ENCODE data around the gene DDX43.
"Not testable (repeated sequence)": the region's sequence is repeated elsewhere in the genome, so short reads cannot be mapped to it uniquely, and the experiment has no call there.

DDX43 gene

DNA sequence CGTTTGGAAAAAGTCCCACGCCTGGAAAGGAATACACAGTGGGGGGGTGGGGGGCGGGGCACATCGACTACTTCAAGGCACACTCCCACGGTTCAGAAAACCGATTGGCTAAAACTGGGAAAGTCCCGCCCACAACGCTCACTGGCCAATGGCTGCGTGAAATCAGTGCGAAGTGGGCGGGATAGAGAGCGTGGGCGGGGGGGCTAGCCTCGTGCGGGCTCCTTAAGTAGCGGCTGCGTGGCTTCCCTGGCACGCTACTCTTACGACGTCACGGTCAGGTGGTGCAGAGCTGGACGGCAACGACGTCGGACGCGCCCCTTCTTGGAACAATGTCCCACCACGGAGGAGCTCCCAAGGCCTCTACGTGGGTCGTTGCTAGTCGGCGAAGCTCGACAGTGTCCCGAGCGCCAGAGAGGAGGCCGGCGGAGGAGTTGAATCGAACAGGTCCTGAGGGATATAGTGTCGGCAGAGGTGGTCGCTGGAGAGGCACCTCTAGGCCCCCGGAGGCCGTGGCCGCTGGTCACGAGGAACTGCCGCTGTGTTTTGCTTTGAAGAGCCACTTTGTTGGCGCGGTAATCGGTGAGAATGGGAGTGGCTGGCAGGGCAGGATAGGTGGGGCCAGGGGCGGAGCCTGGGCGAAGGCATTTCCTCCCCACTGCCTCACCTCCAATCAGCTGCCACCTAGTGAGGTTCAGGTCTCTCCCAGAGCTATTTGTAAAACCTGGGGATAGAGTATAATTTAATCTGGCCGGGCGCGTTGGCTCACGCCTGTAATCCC is at the start of gene DDX43:
Gene DDX43 (plus strand): TSS at position 252 of the 778 bp plus-strand sequence. CDS start 78 bp downstream, at position 330.
- peak; percentile 25 for DNase-seq

DNA sequence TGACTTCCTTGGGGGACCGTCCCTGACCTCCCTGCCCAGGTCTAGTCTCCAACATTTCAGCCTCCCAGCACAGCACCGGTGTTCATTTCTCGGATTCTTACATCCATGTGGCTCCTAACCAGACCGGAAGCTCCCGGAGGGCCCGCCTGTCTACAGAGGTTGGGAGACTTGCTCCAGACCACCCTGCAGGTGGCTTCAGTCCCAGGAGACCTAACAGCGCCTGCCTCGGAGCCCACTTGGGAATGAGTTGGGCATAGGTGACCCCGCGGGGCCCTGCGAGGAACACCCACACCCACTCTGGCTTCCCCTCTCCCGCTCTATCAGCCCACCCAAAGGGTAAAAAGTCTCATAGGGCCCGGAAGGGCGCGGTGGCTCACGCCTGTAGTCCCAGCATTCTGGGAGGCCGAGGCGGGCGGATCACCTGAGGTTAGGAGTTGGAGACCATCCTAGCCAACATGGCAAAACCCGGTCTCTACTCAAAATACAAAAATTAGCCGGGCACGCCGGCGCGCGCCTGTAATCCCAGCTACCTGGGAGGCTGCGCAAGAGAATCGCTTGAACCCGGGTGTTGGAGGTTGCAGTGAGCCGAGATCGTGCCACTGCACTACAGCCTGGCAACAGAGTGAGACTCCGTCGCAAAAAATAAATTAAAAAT is 46.0 kb upstream of the DDX43 start:
- DNase-seq, result no peak

DNA sequence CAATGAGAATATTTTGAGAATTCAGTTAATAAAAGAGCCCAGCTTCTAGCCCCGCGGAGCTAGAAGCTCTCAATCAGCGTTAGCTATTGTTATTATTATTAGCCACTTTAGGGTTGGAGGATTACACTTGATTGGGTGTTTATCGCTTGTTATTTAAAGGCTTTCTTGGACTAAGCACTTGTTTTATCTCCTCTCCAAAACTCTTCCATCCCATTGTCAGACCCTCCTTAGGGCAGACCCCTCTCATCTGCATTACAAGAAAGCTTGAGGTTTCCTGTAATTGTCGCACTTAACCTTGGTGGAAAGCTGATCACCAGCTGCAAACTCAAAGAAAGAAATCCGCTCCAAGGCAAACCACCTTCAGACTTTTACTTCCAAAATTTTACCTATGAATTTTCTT is 45.3 kb upstream of the DDX43 start:
- DNase-seq, result no peak

DNA sequence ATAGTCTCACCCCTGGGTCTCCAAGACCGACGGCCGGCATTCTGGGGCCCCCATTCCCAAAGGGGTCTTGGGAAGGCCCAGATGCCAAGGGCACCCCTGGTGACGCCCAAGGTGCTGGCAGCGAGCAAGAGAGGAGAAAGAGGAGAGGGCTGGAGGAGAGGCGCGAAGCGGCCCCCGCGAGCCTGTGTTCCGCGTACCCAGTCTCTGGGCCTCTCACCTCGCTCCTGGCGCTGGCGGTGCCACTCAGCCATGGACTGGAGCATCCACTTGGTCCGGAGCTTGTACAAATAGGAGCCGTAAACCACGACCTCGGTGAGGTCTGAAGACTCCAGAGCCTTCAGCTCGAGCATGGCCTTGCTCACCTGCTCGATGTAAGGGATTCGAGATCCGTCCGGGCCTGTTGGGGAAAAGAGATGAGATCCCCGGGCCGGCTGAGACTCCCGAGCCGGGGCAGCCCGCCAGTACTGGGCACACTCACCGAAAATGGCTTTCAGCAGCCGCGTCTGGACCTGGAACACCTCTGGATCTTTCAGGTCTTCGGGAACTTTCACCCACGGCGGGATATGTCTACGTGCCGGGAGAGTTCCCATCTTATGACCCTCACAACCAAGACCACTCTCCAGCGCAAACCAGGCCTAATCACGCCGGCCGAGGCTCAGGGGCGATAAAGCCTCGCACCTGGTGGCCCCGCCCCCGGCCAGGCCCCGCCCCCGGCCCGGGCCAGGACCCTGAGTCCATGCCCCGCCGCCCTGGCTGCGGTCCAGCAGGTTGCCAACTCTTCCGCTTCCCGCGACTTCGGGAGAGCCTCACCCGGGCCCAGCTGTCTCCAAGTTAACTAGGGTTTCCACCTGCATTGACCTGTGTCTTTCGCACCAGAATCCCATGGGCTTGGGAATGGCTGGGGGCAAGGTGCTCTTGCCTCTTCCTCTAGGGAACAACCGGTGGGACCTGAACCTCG is 40.7 kb upstream of the DDX43 start, which contains the start of gene DPPA5:
Gene DPPA5 (minus strand): TSS at position 641 of the 958 bp plus-strand sequence. CDS start 51 bp downstream, at position 590.
- no peak for DNase-seq

DNA sequence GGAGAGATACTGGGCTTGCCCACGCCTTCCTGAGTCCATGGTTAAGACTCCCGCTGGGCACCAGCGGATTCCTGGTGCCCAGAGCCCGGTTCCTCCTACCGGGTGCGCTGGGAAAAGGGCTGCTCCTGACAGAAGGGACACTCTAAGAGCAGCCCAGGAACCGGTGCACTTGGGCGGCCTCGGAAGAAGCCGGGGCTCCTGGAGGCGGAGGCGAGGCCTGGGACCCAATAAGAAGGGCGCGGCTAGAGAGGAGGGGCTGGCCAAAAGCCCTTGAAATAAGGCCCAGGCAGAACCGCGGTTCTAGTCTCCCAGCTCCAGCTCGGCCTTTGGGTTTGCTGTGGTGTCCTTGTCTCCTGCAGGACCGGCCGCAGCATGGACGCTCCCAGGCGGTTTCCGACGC is 32.3 kb upstream of the DDX43 start, which contains the start of gene KHDC3L:
Gene KHDC3L (plus strand): TSS at position 301 of the 400 bp plus-strand sequence. CDS start 72 bp downstream, at position 373.
- DNase-seq, result no peak

DNA sequence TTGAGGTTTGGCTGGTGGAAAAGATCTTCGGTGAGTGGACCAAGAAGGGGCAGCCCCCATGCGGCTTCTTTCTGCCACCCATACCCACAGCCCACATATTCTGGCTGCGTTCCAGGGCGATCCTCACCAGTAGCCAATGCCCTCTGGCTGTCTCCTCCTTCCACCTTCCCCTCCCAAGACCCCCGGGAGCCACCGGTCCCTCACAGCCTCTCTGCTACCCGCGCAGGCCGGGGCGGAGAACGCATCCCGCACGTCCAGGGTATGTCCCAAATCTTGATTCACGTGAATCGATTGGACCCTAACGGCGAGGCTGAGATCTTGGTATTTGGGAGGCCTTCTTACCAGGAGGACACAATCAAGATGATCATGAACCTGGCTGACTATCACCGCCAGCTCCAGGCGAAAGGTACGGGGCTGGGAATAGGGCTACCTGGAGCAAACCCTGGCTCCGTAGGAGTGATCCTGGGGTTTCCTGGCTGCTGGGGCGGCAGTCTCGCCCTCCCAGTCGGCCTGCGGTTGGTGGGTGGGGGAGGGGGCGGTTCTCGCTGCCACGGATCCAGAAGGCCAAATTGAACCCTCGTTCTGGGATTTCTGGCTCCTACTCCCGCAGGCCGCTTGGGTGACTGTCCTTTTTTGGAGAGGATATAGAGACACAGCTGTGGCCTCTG is 31.6 kb upstream of the DDX43 start:
- no peak for DNase-seq

DNA sequence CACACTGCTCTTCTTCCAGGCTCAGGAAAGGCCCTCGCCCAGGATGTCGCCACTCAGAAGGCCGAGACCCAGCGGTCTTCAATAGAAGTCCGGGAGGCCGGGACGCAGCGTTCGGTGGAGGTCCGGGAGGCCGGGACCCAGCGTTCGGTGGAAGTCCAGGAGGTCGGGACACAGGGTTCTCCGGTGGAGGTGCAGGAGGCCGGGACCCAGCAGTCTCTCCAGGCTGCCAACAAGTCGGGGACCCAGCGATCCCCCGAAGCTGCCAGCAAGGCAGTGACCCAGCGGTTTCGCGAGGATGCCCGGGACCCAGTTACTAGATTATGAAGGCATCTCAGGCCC is 31.1 kb upstream of the DDX43 start:
- no peak for DNase-seq

DNA sequence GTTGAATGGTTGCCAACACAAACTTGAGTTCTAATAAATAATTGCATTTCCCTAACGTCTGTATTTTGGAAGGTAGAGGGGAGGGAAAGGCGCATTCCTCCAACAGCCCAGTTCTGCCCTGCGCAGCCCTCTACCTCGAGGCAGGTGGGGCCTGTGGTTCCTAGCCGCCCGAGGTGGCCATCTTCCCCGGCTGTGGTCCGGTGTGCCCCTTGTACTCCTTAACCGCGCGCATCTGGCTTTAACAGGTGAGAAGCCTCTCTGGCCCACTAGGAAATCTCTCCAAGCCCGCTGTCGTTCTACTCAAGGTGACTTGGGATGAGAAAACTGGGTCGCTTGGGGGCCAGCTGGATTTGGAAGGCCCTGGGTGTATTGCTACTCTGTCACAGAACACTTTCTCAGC is 30.5 kb upstream of the DDX43 start:
- DNase-seq, result no peak

DNA sequence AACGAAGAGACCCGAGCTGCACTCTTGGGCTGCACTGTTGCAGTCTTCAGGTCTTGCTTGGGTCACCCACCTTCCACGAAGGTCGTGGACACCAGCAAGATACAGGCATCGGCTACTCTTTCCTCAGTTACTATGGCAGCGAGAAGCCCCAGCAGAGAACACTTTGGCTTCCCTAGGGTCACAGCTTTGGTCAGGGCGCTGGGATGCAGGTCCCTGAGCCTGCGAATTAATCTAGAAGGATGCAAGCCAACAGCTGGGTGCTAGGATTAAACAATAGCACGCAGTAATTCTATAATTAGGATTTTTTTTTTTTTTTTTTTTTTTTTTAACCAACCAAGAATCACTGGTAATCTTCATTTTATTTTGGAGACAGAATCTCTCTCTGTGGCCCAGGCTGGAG is 30.1 kb upstream of the DDX43 start:
- DNase-seq, result no peak

DNA sequence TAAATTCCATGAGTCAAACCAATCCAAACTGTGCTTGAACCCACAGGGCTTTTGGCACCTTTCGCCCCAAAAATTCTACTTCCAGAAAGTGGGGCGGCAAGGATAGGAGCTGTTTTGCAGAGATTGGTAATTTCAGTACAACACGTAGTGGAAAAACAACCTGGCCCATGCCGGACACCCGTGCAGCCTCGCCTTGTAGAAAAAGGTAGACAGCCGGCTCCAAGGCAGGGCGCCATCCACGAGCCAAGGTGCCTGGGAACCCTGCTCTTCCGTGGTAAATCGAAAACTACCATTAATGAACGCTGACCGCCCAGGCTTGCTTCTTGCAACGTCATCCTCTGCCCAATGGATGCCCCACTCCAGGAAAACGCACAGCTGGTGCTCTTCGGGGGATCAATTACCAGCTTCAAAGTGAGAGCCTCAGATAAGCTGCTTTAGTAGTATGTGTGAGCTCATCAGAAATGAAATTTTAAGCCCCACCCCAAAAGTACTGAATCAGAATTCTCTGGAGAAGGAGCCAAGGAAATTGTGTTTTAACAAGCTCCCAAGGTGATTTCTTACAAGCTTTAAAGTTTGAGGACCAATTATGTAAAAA is 26.8 kb upstream of the DDX43 start:
- no peak for DNase-seq

DNA sequence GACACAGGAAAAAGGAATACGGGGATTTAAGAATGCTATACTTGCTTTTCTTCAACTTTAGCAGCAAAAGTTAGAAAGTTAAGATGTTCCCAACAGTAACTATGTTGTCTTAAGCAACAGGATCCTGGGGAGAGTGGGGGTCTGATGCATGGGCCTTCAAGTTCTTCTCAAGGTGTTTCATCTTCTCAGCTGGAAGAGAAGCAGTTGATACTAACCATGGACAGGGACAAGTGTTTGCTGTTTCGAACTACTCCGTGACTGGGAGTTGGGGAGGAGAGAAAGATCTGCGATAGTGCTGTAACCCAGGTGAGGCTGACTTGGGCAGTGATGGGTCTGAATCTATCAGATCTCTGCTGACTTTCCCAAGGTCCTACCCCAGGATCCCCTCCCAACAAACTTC is 26.0 kb upstream of the DDX43 start:
- no peak for DNase-seq

DNA sequence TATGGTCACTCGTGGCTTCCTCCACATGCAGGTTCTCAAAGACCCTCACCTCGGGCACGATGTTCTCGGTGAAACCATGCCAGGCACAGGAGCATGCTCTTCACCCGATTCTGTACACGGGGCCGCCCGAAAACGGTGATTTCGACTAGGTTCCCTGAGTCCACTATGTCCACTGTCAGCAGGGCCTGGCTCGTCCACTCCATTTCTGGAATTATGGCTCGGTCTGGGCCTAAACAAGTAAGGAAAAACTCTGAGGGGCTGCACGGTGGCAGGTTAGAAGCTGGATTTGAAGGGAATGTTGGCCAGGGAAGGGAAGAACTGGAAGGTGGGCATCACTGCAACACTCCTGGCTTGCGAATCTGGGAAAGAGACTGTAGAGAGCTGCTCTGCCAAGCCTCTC is 25.5 kb upstream of the DDX43 start:
- DNase-seq, result no peak

DNA sequence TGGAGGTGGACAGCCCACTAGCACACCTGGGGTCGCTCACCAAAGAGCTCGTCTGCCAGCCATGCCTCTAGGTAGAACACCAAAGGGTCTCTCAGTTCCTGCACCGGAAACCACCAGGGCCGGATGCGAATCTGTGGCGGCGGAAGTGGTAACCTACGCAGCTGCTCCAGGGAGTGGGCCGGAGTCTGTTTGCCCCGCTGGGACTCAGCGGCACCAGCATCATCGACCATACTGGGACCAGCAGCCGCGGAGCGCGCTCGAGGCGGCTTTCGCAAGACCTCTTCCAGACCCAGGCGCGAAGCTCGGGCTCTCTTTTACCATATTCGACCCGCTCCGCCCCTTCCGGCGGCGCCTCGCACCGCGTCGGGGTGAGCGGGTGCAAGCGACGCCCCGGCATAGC is 25.1 kb upstream of the DDX43 start, which contains the start of gene OOEP:
Gene OOEP (minus strand): TSS at position 335 of the 400 bp plus-strand sequence. CDS start 105 bp downstream, at position 230.
- no peak for DNase-seq

DNA sequence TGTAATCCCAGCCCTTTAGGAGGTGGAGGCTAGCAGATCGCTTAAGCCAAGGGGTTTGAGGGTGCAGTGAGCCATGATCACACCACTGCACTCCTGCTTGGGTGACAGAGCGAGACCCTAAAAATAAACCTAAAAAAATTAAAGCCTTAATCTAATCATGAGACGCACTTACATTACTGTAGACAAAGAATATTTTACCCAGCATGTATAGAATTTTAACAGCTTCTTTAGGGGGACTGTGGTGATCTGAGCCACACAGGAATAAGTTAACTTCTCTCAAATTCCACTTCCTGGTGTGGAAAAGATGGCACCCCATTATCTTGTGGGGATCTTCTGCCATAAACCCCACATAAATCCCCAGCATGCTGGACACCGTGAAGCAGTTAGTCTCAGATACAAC is 22.6 kb upstream of the DDX43 start:
- DNase-seq, result no peak

DNA sequence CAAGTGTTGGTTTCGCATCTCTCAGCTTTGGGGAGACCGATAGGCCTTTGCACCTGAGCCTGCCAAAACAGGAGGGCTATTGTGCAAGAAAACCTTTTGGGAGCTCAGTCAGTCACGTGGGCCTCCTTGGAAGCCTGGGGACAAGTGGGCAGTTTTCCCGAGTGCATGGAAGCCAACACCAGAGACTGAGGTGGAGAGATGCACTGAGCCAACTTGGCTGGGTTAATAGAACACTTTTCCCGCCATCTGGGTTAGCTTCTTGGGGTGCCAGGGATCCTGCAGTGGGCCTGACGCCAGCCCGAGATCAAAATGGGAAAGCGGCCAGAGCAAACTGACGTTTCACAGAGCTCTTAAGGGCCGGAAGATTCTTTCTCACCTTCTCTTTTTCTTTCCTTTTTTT is 22.1 kb upstream of the DDX43 start:
- no peak for DNase-seq

DNA sequence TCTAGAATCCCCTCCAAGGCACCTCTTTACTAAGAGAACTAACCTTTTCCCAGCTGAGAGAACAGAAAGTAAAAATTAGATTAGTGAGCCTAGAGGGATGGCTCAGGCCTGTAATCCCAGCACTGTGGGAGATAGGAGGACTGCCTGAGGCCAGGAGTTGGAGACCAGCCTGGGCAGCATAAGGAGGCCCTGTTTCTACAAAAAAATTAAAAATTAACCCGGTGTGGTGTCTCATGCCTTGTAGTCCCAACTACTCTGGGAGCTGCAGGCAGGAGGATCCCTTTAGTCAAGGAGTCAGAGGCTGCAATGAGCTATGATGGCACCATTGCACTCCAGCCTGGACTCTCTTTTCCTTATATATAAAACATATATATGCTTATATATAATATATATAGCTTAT is 19.4 kb upstream of the DDX43 start:
- no peak for DNase-seq

DNA sequence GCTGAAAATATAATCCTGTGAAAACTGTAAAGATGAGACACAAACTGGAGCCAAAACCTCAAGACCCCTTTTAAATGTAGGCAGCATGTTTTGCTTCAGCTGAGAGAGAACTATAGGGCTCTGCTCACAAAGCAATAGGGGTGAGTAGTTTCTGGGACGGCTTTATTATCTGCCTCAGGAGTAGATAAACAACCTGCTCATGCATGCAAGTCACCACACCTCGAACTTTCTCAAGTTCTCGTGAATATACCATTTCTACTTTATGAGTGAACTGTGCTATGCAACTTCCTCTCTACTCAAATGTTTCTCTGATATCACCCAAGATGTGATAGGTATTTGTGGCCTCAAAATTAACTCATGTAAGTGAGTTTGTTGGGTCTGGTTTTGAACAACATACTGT is 17.4 kb upstream of the DDX43 start:
- no peak for DNase-seq

DNA sequence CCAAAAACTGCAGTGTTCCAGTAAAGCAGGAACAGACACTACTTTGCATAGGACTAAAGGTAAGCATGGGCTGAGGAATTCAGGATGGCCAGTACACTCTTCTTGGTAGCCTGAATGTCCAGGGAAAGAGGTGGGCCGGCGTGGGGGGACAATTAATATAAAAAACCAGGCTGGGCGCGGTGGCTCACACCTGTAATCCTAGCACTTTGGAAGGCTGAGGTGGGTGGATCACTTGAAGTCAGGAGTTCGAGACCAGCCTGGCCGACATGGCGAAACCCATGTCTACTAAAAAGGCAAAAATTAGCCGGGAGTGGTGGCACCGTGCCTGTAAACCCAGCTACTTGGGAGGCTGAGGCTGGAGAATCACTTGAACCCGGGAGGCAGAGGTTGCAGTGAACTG is 13.1 kb upstream of the DDX43 start:
- not testable (repeated sequence) for DNase-seq

DNA sequence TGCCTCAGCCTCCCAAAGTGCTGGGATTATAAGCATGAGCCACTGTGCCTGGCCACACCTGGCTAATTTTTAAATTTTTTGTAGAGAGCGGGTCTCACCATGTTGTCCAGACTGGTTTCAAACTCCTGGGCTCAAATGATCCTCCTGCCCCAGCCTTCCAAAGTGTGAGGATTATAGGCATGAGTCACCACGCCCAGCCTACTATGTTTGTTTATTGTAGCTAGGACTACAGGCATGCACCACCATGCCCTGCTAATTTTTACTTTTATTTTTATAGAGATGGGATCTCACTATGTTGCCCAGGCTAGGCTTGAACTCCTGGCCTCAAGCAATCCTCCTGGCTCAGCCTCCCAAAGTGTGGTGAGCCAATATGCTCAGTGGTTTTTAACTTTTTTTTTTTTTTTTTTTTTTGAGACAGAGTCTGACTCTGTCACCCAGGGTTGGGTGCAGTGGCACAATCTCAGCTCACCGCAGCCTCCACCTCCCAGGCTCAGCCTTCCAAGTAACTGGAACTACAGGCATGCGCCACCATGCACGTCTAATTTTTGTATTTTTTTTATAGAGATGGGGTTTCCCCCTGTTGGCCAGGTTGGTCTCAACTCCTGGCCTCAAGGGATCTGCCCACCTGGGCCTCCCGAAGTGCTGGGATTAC is 12.0 kb upstream of the DDX43 start:
- no peak for DNase-seq

DNA sequence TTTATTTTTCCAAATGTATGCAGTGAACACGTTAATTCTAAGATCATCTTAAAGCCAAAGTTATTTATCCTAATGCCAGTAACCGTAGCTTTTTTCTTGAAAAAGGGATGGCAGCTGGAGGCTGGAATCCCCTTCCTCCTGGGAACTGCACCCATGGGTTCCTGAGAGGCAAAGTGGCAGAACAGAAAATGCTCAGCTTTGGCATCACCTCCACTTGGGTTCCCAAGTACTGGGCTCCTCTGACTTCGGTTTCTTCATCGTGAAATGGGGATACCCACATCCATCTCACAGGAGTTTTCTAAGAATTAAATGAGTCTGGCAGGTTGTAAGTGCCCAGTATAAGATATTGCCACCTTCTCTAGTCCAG is 6.2 kb upstream of the DDX43 start:
- no peak for DNase-seq

DNA sequence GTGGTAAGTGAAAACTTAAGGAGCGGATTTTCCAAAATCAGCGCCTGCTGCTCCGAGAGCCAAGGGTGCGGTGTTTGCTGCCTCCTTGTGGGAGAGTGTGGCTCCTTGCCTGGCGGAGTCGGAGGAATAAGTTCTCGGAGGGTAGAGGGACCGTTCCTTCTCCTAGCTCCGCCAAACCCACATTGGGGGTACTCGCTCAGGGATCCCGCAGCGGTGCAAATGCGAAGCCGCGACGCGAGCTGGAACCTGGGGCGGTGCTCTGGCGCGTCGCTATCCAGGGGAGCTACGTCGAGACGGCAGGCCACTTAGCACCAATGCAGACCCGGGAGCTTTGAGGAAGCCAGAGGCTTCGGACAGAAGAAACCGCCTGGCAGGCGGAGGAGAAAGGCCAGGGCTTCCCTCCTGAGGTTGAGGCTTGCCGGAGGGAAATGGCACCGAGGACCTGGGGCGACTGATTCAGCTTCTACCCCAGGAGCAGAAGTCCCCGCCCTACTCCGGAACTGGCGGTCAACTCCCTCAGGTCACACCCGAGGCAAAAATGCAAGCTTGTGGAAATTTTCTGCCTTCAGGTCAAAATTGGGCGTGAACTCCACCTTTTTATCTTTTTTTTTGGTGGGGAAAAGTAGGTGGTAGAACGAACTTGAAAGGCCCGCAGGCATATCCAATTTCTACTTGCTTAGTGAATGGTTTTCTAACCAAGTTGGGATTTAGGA is 5.7 kb upstream of the DDX43 start:
- DNase-seq, result peak; percentile 42

All from stimulated activated CD4-positive, alpha-beta T cell treated with anti-CD3 and anti-CD28 coated beads, Interleukin-12 subunit alpha, Interleukin-12 subunit beta, amount 100 ng/mL, for 4 hours (primary cell).